Muscle layer of colon (tissue), 2 donors: ENCODE results near the gene SEZ6.

ENCODE experiments used
- H3K27ac ChIP-seq: one replicate; pipeline ENCODE4 v1.7.0; 2013; ENCODE audit warnings: low read depth, mild to moderate bottlenecking, low read length, moderate library complexity
- H3K27me3 ChIP-seq, 2 donors: one replicate each; pipeline ENCODE4 v1.7.0; 2013; ENCODE audit warnings: low read length in 2 of 2, mild to moderate bottlenecking in 2 of 2; ENCODE audit not compliant: insufficient read depth in 2 of 2, control insufficient read depth in 1 of 2
- H3K36me3 ChIP-seq: one replicate; pipeline ENCODE4 v1.7.0; 2013; ENCODE audit warnings: mild to moderate bottlenecking, low read length; ENCODE audit not compliant: insufficient read depth
- H3K4me1 ChIP-seq: one replicate; pipeline ENCODE4 v1.7.0; 2013; ENCODE audit warnings: mild to moderate bottlenecking, low read length; ENCODE audit not compliant: insufficient read depth
- H3K4me3 ChIP-seq, 2 donors: one replicate each; pipeline ENCODE4 v1.7.0; 2013; ENCODE audit warnings: low read length in 2 of 2, low read depth in 1 of 2, mild to moderate bottlenecking in 1 of 2, moderate library complexity in 1 of 2
- H3K9ac ChIP-seq: one replicate; pipeline ENCODE4 v1.7.0; 2013; ENCODE audit warnings: low read length
- H3K9me3 ChIP-seq: one replicate; pipeline ENCODE4 v1.7.0; 2013; ENCODE audit warnings: mild to moderate bottlenecking, low read length
- donor health status: abdominal sarcoma.
- donor health status: Adenocarcinoma of cecum.

The SEZ6 gene

GRCh38 chr17:28917465-28917864 is 88.4 kb downstream of the SEZ6 start:
- Histone ChIP-seq H3K27ac (no peak overlapping the region), H3K9ac (no peak overlapping the region), H3K27me3 (peaks cover 0 to 3% of the 10 kb centered on the region in 2 donors), H3K4me3 (no peak overlapping the region), H3K9me3 (no peaks in the 10 kb centered on the region), H3K4me1 (peaks cover 7% of the 10 kb centered on the region), H3K36me3 (peaks cover 91% of the 10 kb centered on the region)

GRCh38 chr17:28917029-28917428 is 88.8 kb downstream of the SEZ6 start:
- Histone ChIP-seq H3K36me3 (peaks cover 91% of the 10 kb centered on the region), H3K4me1 (peaks cover 7% of the 10 kb centered on the region), H3K4me3 (no peak overlapping the region), H3K9me3 (no peaks in the 10 kb centered on the region), H3K27me3 (peaks cover 0 to 3% of the 10 kb centered on the region in 2 donors), H3K27ac (no peak overlapping the region), H3K9ac (no peak overlapping the region)

GRCh38 chr17:28916302-28916934 is 89.4 kb downstream of the SEZ6 start:
- no peak overlapping the region for H3K9ac ChIP-seq
- H3K27me3 ChIP-seq: peaks cover 0 to 3% of the 10 kb centered on the region in 2 donors
- H3K36me3 ChIP-seq: peaks cover 92% of the 10 kb centered on the region
- no peak overlapping the region for H3K4me3 ChIP-seq
- H3K27ac ChIP-seq: no peak overlapping the region
- H3K4me1 ChIP-seq: peaks cover 7% of the 10 kb centered on the region
- no peaks in the 10 kb centered on the region for H3K9me3 ChIP-seq

- no peak overlapping the region for H3K4me3 ChIP-seq
- peaks cover 90% of the 10 kb centered on the region for H3K36me3 ChIP-seq
- peaks cover 20% of the 10 kb centered on the region for H3K4me1 ChIP-seq
- H3K27ac ChIP-seq: no peak overlapping the region
- peaks cover 0 to 3% of the 10 kb centered on the region in 2 donors for H3K27me3 ChIP-seq
- H3K9ac ChIP-seq: no peak overlapping the region
- no peaks in the 10 kb centered on the region for H3K9me3 ChIP-seq
Measured at GRCh38 chr17:28912938-28913333, 92.9 kb downstream of the SEZ6 start.

GRCh38 chr17:28912281-28912937 is 93.4 kb downstream of the SEZ6 start:
- Histone ChIP-seq H3K4me3 (no peak overlapping the region), H3K27me3 (peaks cover 0 to 3% of the 10 kb centered on the region in 2 donors), H3K27ac (no peak overlapping the region)

DNA sequence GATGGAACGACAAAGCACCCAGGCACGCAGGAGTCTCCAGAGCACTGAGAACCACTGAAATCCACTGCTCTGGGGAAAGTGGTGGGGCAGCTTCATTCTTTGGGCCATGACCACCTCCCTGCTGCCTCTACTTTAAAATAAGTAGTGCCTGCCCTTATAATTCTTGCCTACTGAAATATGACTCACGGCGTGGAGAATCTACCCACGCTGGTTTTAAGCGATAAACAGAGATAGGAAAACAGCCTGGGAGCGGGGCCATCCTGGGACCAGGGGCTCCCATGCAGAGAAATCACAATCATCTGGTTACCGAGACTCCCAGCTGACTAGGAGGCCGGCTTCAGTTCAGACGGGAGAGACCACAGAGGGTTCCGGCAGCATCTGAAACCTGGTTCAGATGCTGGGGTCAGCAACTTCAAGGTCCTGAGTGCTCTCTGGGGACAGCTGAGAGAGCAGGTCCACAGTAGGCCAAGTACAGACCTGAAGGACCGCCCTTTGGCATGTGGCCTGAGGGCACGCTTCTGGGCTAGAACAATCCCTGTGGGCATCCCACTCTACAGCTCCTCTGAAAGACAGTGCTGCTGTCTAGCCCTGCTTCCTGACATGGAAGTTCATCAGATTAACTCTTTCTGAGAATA is 94.3 kb downstream of the SEZ6 start:
- peaks cover 0 to 3% of the 10 kb centered on the region in 2 donors for H3K27me3 ChIP-seq
- no peak overlapping the region for H3K4me3 ChIP-seq
- H3K9ac ChIP-seq: no peak overlapping the region
- H3K27ac ChIP-seq: no peak overlapping the region
- H3K36me3 ChIP-seq: peaks cover 85% of the 10 kb centered on the region
- H3K9me3 ChIP-seq: no peaks in the 10 kb centered on the region
- peaks cover 32% of the 10 kb centered on the region for H3K4me1 ChIP-seq

More at GRCh38 chr17:28912281-28912937, 93.4 kb downstream of the SEZ6 start:
- peaks cover 26% of the 10 kb centered on the region for H3K4me1 ChIP-seq
- H3K36me3 ChIP-seq: peaks cover 85% of the 10 kb centered on the region
- H3K9ac ChIP-seq: no peak overlapping the region
- H3K9me3 ChIP-seq: no peaks in the 10 kb centered on the region

DNA sequence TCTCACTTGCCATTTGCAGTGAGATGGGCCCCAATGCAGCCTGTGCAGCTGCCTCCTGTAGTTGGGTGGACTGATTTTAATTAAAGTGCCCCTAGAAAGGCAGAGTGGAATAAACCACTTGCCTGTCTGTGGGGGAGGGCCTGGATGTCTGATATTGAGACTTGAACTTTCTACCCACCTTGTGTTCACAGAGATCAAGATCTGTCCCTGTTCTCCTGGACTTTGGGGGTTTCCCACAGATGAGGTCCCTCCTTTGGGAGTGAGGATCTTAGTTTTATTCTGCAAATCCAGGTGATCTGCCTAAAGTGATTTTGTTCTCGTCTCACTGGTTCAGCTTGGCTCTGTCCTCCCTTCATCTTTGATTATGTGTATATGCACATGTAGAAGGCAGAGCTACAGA is 95.3 kb downstream of the SEZ6 start:
- no peaks in the 10 kb centered on the region for H3K9me3 ChIP-seq
- no peak overlapping the region for H3K9ac ChIP-seq
- H3K36me3 ChIP-seq: peaks cover 84% of the 10 kb centered on the region
- no peak overlapping the region for H3K27ac ChIP-seq
- H3K4me3 ChIP-seq: no peak overlapping the region
- H3K4me1 ChIP-seq: peaks cover 33% of the 10 kb centered on the region
- peaks cover 0 to 3% of the 10 kb centered on the region in 2 donors for H3K27me3 ChIP-seq

DNA sequence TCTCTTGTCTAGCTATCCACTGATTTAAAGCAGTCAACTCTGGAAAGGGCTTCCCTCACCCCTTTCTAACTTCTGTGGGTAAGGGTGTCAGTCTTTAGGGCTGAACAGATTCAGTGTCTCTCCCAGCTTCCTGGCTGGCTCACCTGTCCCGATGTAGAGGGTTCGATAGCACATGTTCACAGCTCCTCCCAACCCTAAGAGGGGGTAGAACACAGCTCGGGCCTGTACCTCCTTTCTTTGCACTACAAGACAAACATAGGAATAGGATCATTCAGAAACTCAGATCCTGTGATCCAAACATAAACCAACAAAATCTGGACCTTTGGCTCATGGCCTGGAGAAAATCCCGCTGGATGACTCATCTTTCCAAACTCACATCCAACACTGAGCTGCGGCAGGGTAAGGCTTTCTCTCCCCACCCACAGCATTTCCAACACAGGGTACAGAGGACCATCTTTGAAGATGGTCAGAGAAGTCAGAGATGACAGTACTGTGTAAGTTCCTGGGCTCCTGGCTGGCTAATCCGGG is 97.1 kb downstream of the SEZ6 start:
- Histone ChIP-seq H3K9ac (peak overlapping the region; percentile 27), H3K27ac (peak overlapping the region; percentile 73), H3K36me3 (peaks cover 68% of the 10 kb centered on the region), H3K9me3 (no peaks in the 10 kb centered on the region), H3K4me1 (peaks cover 33% of the 10 kb centered on the region), H3K4me3 (no peak overlapping the region), H3K27me3 (no peaks in the 10 kb centered on the region)

DNA sequence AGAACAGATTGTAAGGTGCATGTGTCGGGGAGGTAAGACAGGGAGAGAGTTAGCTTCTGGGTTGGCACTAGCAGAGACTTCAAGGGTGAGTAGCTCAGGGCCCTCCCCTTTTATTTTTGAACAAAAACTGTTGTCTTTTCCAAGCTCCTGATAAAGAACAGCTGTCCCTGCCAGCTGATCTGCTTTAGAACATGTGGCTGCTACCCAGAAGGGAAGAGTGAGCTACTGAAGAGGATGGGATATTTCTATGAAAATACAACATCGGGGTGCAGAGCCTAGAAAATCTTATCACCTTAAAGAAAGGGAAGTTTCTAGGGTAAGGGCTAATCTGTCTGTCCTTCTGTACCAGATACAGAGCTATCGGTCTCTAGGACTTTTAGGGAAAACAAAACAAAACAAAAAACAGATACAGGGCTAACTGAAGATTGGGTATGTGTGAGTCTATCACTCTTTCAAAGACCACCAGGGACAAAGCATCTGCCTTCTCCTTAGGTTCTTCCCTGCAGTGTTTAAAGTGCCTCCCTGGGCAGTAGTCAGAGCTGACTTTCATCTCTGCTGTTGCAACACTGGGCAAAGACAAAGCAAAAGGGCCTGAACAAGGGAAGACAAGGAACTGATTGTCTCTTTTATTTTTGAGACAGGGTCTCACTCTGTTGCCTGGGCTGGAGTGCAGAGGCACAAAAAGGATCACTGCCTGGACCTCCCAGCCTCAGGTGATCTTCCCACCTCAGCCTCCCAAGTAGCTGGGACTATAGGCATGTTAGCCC is 97.9 kb downstream of the SEZ6 start:
- peak overlapping the region; percentile 73 for H3K27ac ChIP-seq
- H3K4me3 ChIP-seq: no peak overlapping the region
- H3K36me3 ChIP-seq: peaks cover 60% of the 10 kb centered on the region
- H3K27me3 ChIP-seq: no peaks in the 10 kb centered on the region
- H3K4me1 ChIP-seq: peaks cover 33% of the 10 kb centered on the region
- H3K9ac ChIP-seq: no peak overlapping the region
- H3K9me3 ChIP-seq: no peaks in the 10 kb centered on the region

DNA sequence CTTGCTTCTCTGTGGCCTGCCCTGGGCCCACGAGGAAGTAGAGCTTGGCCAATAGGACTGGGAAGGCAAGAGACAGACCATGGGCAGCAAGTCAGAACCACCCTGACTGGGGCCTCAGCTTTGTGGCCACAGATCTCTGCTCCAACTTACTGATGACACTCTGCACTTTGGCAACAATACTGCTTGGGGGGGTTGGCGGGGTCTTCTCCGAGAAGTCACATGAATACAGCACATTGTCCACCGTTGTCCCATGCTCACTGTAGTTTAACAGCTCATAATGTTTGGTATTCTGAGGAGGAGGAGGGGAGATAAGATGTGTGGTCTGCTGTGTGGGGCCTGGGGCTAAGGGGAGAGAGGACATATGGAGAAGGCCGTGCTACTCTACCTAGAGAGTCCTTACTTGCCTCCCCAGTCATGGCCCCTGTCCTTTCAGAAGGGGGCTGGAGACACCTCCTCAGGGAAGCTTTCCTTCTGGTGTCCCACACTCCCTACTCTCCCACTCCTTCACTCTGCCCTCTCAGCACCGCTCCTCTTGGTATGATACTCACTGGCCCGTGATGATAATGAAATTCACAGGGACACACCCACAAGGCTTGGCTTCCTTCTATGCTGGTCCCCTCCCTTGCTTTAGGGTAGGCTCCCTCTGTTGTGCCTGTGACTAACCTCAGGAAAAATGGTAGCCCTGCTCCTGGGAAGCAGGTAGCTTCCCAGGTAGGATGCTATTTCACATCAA is 99.0 kb downstream of the SEZ6 start:
- H3K9me3 ChIP-seq: no peaks in the 10 kb centered on the region
- H3K27ac ChIP-seq: peak overlapping the region; percentile 46
- no peak overlapping the region for H3K9ac ChIP-seq
- H3K4me1 ChIP-seq: peaks cover 36% of the 10 kb centered on the region
- H3K4me3 ChIP-seq: no peak overlapping the region
- H3K36me3 ChIP-seq: peaks cover 50% of the 10 kb centered on the region
- no peaks in the 10 kb centered on the region for H3K27me3 ChIP-seq
